Neural crest cell (in vitro differentiated cells): Measurements from ENCODE around the gene ZNF503. TPM values are rescaled to one million over a fixed set of nuclear protein-coding genes. Genes with fewer than 3 reads are reported as not detected.

Experiments used
- DNase-seq: peaks from one replicate; pipeline ENCODE4 v3.0.0; 2021; ENCODE audit warnings: low read depth, mixed read lengths, low spot score
- H3K27ac Mint-ChIP-seq: one replicate; pipeline ENCODE4 v1.8.0; 2021; ENCODE audit warnings: mild to moderate bottlenecking, mixed read lengths; ENCODE audit not compliant: unreplicated experiment
- H3K27me3 Mint-ChIP-seq: 2 replicates; pipeline ENCODE4 v1.8.0; 2021; ENCODE audit warnings: low read depth, mild to moderate bottlenecking, mixed read lengths
- H3K36me3 Mint-ChIP-seq: 2 replicates; pipeline ENCODE4 v1.8.0; 2021; ENCODE audit warnings: low read depth, mild to moderate bottlenecking, mixed read lengths
- H3K4me1 Mint-ChIP-seq: 2 replicates; pipeline ENCODE4 v1.8.0; 2021; ENCODE audit warnings: mixed read lengths
- H3K4me3 Mint-ChIP-seq: one replicate; pipeline ENCODE4 v1.8.0; 2021; ENCODE audit warnings: mild to moderate bottlenecking, mixed read lengths
- H3K9me3 Mint-ChIP-seq: 2 replicates; pipeline ENCODE4 v1.8.0; 2021; ENCODE audit warnings: mixed read lengths
- total RNA-seq: library from RNA; stranded (reverse); gene quantifications from 2 replicates; pipeline ENCODE4 v1.2.1, GENCODE V29; 2021
- TF ChIP-seq, protein P1 (sequence below): fragments of 200-600 bp; sonication (generic); conservative IDR thresholded peaks from 2 replicates; pipeline ENCODE4 v1.5.0; 2021; ENCODE audit warnings: antibody characterized with exemption, mild to moderate bottlenecking

ZNF503 gene
- total RNA-seq, 1 donor from 2014 or later: 15.9 TPM

DNA sequence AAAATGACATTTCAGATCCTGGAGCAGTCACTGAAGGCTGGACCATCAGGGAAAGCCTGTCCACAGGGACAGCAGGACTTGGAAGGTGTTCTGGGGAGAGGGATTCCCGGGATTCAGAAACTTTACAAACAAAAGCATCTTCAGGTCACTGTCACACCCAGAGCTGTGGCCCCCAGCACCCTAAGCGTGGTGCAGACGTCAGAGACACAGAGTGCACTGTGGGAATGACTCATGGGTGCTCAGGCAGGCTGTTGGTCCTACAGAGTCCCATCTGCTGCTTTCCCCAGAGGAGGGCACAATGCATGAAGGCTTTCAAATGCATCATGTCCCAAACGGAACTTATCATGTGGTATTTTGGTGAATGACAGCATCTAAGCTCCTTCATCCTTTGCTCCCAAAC lies 16.7 kb upstream of the ZNF503 start:
- peaks cover 52% of the 10 kb centered on the region for H3K27me3 Mint-ChIP-seq
- TF ChIP-seq, protein P1, sequence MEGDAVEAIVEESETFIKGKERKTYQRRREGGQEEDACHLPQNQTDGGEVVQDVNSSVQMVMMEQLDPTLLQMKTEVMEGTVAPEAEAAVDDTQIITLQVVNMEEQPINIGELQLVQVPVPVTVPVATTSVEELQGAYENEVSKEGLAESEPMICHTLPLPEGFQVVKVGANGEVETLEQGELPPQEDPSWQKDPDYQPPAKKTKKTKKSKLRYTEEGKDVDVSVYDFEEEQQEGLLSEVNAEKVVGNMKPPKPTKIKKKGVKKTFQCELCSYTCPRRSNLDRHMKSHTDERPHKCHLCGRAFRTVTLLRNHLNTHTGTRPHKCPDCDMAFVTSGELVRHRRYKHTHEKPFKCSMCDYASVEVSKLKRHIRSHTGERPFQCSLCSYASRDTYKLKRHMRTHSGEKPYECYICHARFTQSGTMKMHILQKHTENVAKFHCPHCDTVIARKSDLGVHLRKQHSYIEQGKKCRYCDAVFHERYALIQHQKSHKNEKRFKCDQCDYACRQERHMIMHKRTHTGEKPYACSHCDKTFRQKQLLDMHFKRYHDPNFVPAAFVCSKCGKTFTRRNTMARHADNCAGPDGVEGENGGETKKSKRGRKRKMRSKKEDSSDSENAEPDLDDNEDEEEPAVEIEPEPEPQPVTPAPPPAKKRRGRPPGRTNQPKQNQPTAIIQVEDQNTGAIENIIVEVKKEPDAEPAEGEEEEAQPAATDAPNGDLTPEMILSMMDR: no peak
- no peak for DNase-seq
- H3K4me3 Mint-ChIP-seq: no peak overlapping the region
- no peak overlapping the region for H3K27ac Mint-ChIP-seq
- peaks cover 4% of the 10 kb centered on the region for H3K4me1 Mint-ChIP-seq
- no peaks in the 10 kb centered on the region for H3K36me3 Mint-ChIP-seq
- H3K9me3 Mint-ChIP-seq: no peaks in the 10 kb centered on the region

DNA sequence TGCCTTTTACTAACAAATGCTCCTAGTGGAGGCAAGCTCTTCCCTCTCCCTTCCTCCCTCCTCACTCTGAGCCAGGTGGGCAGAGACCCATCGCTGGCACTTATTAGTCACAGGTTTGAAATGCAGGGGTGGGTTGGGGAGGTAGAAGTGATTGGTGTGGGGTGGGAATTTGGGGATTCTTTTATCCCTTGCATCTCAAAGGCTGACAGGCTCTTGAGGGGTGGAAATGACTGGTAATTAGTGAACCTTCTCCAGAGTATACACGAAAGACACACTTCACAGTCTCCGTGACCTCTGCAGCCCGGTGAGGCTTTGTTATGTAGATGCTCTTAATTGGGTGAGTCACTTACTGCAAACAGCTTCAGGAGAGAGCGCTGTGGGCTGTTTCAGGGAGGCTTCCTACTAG lies 16.0 kb upstream of the ZNF503 start:
- H3K4me3 Mint-ChIP-seq: no peak overlapping the region
- H3K27me3 Mint-ChIP-seq: peaks cover 57% of the 10 kb centered on the region
- H3K36me3 Mint-ChIP-seq: no peaks in the 10 kb centered on the region
- DNase-seq: no peak
- peaks cover 4% of the 10 kb centered on the region for H3K4me1 Mint-ChIP-seq
- H3K9me3 Mint-ChIP-seq: no peaks in the 10 kb centered on the region
- TF ChIP-seq, protein P1: no peak
- no peak overlapping the region for H3K27ac Mint-ChIP-seq

- no peaks in the 10 kb centered on the region for H3K9me3 Mint-ChIP-seq
- no peak for DNase-seq
- TF ChIP-seq, protein P1: no peak
- H3K27me3 Mint-ChIP-seq: peaks cover 84% of the 10 kb centered on the region
- H3K4me1 Mint-ChIP-seq: peaks cover 16% of the 10 kb centered on the region
- H3K36me3 Mint-ChIP-seq: no peaks in the 10 kb centered on the region
- no peak overlapping the region for H3K27ac Mint-ChIP-seq
- H3K4me3 Mint-ChIP-seq: no peak overlapping the region
These were observed 13.0 kb upstream of the ZNF503 start for GRCh38 chr10:75414527-75414926.

GRCh38 chr10:75410132-75411005 lies 8.8 kb upstream of the ZNF503 start:
- DNase-seq: no peak
- TF ChIP-seq, protein P1: no peak

GRCh38 chr10:75408911-75409885 lies 7.6 kb upstream of the ZNF503 start:
- peaks cover 43% of the 10 kb centered on the region for H3K4me1 Mint-ChIP-seq
- peak overlapping the region; percentile 88 for H3K4me3 Mint-ChIP-seq
- peaks cover 87% of the 10 kb centered on the region for H3K27me3 Mint-ChIP-seq
- H3K27ac Mint-ChIP-seq: no peak overlapping the region
- peak; percentile 46 for DNase-seq
- TF ChIP-seq, protein P1: peak; percentile 39
- H3K9me3 Mint-ChIP-seq: no peaks in the 10 kb centered on the region
- no peaks in the 10 kb centered on the region for H3K36me3 Mint-ChIP-seq

More at GRCh38 chr10:75410132-75411005, 8.8 kb upstream of the ZNF503 start:
- Mint-ChIP-seq H3K27ac (no peak overlapping the region), H3K4me3 (peak overlapping the region; percentile 87), H3K27me3 (peaks cover 86% of the 10 kb centered on the region), H3K9me3 (no peaks in the 10 kb centered on the region), H3K36me3 (no peaks in the 10 kb centered on the region), H3K4me1 (peaks cover 37% of the 10 kb centered on the region)
